NCI-H345 treated with DMSO at 0.1 percent for 48 hours (cell line): ENCODE data around the gene TENM4.
"Not testable (repeated sequence)": the region's sequence is repeated elsewhere in the genome, so short reads cannot be mapped to it uniquely, and the experiment has no call there.

Source experiments
- DNase-seq: peaks from one replicate; lab custom pipeline; 2025; ENCODE audit not compliant: unreplicated experiment; lab: John Stamatoyannopoulos, UW

TENM4 gene

GRCh38 chr11:78635814-78636506 lies 804.9 kb downstream of the TENM4 start:
- DNase-seq, result no peak

GRCh38 chr11:78633516-78634310 lies 807.1 kb downstream of the TENM4 start:
- DNase-seq, result no peak

DNA sequence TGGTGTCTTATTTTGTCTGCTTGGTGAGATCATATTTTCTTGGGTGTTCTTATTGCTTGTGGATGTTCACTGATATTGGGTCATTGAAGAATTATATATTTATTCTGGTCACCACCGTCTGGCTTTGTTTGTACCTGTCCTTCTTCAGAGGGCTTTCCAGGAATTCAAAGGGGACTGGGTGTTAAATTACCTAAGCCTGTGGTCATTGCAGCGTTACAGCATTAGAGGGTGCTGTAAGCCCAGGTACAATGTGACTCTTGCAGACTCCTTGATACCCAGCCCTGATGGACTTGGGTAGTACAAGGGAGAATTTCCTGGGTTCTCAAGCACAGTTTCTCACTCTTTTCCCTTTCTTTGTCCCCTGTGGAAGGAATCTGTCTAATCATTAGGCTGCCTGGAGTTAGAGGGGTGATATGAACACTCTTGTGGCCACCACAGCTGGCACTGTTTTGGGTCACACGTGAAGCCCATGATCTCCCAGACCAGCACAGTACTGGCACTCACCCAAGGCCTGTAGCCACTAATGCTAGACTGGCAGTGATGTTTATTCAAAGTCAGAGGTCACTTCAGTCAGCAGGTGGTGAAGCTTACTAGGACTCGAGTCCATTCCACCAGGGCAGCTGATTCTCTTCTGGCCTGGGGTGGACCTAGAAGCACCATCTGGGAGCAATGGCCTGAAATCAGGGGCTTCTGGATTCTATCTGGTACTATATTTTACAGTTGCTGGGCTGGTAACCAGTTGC lies 810.1 kb downstream of the TENM4 start:
- DNase-seq, result no peak

GRCh38 chr11:78630155-78630554 lies 810.7 kb downstream of the TENM4 start:
- DNase-seq, result no peak

DNA sequence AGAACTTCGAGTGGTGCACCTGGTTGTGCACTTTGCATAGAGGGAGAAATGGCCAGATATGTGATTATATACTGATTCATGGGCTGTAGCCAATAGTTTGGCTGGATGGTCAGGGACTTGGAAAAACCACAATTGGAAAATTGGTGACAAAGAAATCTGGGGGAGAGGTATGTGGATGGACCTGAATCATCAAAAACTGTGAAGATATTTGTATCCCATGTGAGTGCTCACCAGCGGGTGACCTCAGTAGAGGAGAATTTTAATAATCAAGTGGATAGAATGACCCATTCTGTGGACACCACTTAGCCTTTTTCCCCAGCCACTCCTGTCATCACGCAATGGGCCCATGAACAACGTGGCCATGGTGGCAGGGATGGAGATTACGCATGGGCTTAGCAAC lies 818.2 kb downstream of the TENM4 start:
- DNase-seq, result no peak

DNA sequence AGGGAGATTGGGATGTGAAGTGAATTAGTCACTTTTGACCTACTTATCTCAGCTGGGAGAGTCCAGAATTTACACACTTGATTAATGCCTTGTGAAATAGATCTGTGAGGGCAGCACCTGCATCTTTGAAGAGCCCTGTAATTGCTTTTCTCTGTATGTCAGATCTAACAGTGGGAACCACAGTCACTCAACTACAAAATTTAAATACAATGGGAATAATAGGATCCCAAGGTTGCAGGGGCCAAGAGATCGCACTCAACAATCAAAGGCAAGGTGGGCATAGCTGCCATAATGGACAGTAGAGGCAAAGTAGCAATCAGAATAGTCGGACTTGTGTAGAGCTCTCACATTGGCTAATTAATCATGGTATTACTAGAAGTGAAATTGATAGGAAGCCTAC lies 820.7 kb downstream of the TENM4 start:
- DNase-seq, result no peak

- DNase-seq, result no peak
Measured at GRCh38 chr11:78615724-78616123, 825.1 kb downstream of the TENM4 start.

DNA sequence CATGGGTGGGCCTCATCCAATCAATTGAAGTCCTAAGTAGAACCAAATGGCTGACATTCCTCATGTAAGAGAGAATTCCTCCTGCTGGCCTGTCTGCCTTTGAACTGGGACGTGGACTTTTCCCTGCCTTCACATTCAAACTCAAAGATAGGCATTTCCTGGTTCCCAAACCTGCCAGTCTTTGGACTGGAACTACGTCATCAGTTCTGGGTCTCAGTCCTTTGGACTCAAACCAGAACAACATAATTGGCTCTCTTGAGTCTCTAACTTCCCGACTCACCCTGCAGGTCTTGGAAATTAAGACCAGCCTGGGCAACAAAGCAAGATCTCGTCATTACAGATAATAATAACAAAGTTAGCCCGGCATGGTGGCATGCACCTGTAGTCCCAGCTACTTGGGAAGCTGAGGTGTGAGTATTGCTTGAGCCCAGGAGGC lies 827.4 kb downstream of the TENM4 start:
- DNase-seq, result no peak

DNA sequence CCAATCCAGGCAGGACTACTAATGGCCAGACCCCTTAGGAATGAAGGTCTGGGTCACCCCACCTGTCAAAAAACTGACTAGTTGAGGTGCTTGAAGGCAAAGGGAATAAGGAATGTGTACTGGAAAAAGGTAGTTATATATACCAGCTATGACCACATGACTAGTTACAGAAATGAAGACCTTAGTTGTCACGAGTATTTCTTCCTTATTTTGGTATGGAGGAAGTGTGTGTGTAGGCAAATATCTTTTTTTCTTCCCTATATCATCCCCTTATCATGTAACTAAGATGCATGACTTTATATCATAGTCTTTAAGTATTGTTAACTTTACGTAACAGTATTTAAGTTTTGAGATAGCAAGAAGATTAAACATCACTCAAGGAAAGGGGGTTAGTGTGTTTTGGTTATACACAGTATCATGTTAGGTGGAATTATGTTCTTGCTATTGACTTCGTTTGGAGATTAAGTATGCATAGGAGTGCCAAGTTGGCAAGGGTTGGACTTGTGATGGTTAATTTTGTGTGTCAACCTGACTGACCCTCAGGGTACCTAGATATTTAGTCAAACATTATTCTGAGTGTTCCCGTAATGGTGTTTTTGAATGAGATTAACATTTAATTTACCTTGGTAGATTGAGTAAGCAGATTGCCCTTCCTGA lies 828.0 kb downstream of the TENM4 start:
- DNase-seq, result no peak

DNA sequence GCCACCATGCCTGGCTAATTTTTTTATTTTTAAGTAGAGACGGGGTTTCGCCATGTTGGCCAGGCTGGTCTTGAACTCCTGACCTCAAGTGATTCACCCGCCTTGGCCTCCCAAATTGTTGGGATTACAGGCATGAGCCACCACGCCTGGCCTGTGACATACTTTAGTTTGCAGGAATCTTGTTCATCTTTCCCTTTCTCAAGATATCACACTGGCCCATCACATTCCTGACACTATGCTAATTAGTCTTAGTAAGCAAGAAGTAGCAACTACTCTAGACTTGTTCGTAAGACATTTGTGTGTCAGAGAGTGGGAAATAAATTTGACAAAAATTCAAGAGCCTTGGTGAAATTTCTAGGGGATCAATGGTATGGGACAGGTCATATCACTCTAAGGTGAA lies 831.5 kb downstream of the TENM4 start:
- not testable (repeated sequence) for DNase-seq

DNA sequence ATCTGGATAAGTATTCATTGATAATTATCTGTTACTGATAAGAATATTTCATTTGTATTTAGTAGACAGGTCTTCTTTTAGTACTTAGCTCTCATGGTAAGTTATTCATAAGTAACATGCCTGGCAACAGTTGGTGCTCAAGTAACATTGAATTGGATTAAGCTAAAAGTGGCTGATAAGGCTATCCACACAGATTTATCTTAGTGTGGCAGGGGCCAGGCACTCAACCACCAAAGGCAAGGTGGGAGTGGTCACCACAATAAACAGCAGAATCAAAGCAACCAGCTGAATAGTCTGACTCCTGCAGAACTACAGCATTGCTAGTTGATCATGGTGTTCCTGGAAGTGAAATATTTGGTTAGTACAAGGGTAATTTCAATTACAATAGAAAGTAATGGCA lies 833.1 kb downstream of the TENM4 start:
- no peak for DNase-seq

DNA sequence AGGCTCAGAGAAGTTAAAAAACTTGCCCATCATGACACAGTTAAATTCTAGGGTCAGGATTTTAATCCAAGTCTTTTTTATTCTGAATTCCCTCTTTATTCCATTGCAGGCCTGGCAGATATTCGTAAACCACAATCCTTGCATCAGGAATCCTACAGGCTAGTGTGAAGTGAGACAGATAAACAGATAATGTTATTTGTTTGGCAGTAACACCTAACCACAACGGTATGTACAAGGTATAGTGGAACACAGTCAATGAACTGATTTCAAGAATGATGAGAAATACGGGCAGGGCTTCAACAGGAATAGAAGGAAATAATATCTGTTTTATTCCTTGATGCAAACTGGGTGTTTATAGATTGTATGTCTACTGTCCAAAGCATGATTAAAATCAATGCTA lies 834.2 kb downstream of the TENM4 start:
- DNase-seq, result no peak

DNA sequence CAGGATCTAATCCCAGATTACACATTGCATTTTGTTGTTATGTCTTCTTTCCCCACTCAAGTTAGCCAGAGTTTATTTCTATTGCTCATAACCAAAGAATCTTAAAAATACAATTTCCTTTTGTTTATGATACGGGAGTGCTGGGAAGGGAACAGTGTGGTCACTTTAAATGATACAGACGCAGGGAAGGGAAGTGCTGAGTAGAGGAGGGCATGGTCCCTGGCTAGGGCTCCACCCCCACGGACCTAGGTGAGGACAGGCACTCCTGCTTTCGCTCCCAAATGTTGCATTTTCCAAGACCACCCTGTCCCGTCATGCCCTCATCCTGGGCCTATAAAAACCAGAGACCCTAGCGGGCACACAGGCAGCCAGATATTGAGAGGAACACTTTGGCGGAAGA lies 835.5 kb downstream of the TENM4 start:
- DNase-seq, result no peak

- DNase-seq, result no peak
Measured at GRCh38 chr11:78603792-78604191, 837.0 kb downstream of the TENM4 start.
